ENCODE results near the gene ENAH.

GRCh38 chr1:225545649-225546048, 107.3 kb downstream of the ENAH start:
- TF ChIP-seq POLR2A (IDR thresholded peaks at IDR 0.05) = no peak
- no peak for TF ChIP-seq CTCF (IDR thresholded peaks at IDR 0.05)

Measured in esophagus squamous epithelium (tissue), 4 donors.